T-helper 9 cell (primary cell): ENCODE measurements around the gene SLC7A6OS.

Source experiments
- DNase-seq: peaks from one replicate; pipeline ENCODE4 v3.0.0-alpha.2; 2020
- total RNA-seq, 2 donors: gene quantifications; one replicate each; lab custom pipeline; 2026; lab: John Stamatoyannopoulos, UW

SLC7A6OS gene
- 33.3 to 64.4 reads per million in 2 donors for total RNA-seq

GRCh38 chr16:68310774-68311511 lies at the start of gene SLC7A6OS, which contains the start of gene PRMT7:
Gene SLC7A6OS, minus strand, starts transcription at chr16:68310946. Its CDS starts 20 bp downstream, at chr16:68310926.
Gene PRMT7, plus strand, starts transcription at chr16:68311019. Its CDS starts 4,961 bp downstream, at chr16:68315980.
- peak; percentile 88 for DNase-seq

- no peak for DNase-seq
Observed at GRCh38 chr16:68359398-68360191, 48.8 kb upstream of the SLC7A6OS start.

GRCh38 chr16:68358951-68359350 lies 48.2 kb upstream of the SLC7A6OS start:
- no peak for DNase-seq

- no peak for DNase-seq
Observed at GRCh38 chr16:68357923-68358322, 47.2 kb upstream of the SLC7A6OS start.

- DNase-seq: no peak
Observed at GRCh38 chr16:68357521-68357922, 46.8 kb upstream of the SLC7A6OS start.

- no peak for DNase-seq
Observed at GRCh38 chr16:68356919-68357286, 46.2 kb upstream of the SLC7A6OS start.

GRCh38 chr16:68356249-68356918 lies 45.6 kb upstream of the SLC7A6OS start:
- DNase-seq: peak; percentile 59

- no peak for DNase-seq
Observed at GRCh38 chr16:68355447-68356248, 44.9 kb upstream of the SLC7A6OS start.

- DNase-seq: no peak
Observed at GRCh38 chr16:68354816-68355215, 44.1 kb upstream of the SLC7A6OS start.

- DNase-seq: no peak
Observed at GRCh38 chr16:68353366-68353765, 42.6 kb upstream of the SLC7A6OS start.

- no peak for DNase-seq
Observed at GRCh38 chr16:68351991-68352431, 41.3 kb upstream of the SLC7A6OS start.

GRCh38 chr16:68351463-68351862 lies 40.7 kb upstream of the SLC7A6OS start:
- DNase-seq: no peak

GRCh38 chr16:68350813-68351350 lies 40.1 kb upstream of the SLC7A6OS start:
- no peak for DNase-seq

- no peak for DNase-seq
Observed at GRCh38 chr16:68349838-68350410, 39.2 kb upstream of the SLC7A6OS start.

- DNase-seq: no peak
Observed at GRCh38 chr16:68348639-68349445, 38.1 kb upstream of the SLC7A6OS start.

- DNase-seq: no peak
Observed at GRCh38 chr16:68347605-68348004, 36.9 kb upstream of the SLC7A6OS start.

GRCh38 chr16:68346892-68347480 lies 36.2 kb upstream of the SLC7A6OS start:
- no peak for DNase-seq

- no peak for DNase-seq
Observed at GRCh38 chr16:68345958-68346635, 35.4 kb upstream of the SLC7A6OS start.

GRCh38 chr16:68345351-68345810 lies 34.6 kb upstream of the SLC7A6OS start:
- no peak for DNase-seq

GRCh38 chr16:68344252-68344651 lies 33.5 kb upstream of the SLC7A6OS start:
- DNase-seq: no peak
